SH-SY5Y (cell line): Measurements from ENCODE around the gene ETS1.

ENCODE experiments used
- GATA2 ChIP-seq: IDR thresholded peaks from 2 replicates; pipeline ENCODE4 v1.6.1; 2011; ENCODE audit warnings: mild to moderate bottlenecking, low read depth, low read length
- GATA3 ChIP-seq: IDR thresholded peaks from 2 replicates; pipeline ENCODE4 v1.6.1; 2011; ENCODE audit warnings: low read depth, mild to moderate bottlenecking, low read length, moderate library complexity

DNA sequence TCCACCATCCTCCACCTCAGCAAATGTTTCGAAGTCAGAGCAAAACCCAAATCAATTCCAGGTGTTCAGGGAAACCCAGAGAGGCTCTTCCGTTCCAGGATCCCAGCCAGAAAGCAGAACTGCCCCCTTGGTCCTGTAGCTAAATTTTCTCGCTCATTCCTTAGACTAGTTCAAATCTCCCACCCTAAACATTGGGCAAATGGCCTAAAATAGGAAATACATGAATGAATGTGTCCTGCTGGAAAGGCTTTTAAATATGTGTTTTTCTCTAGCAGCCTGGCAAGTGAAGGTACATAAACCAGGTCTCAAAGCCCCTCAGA, 89.6 kb downstream of the ETS1 start:
- TF ChIP-seq GATA2 (no peak), GATA3 (no peak)
